A549 (cell line): ENCODE data around the gene CFAP46. TPM values are rescaled to one million over a fixed set of nuclear protein-coding genes. Genes with fewer than 3 reads are reported as not detected.

Experiments
- ATAC-seq, 2 experiments: fragments of 200-7000 bp in 1 of 2; fragments of >200 bp in 1 of 2; cut with Nextera tagmentation in 1 of 2; cut with Tn5 transposase in 1 of 2; 3 replicates each; pipeline versions ENCODE4 v1.8.0 to v1.9.1; 2018 to 2020; ENCODE audit warnings: mild to moderate bottlenecking in 1 of 2, moderate library complexity in 1 of 2
- CTCF ChIA-PET: fragments of 300-600 bp; sonication (Branson Sonifier 250); formaldehyde crosslinking; extraction: SDS; loops from one replicate; lab custom pipeline; 2021; ENCODE audit warnings: antibody characterized with exemption, inconsistent platforms; lab: Yijun Ruan, JAX
- POLR2A ChIA-PET: fragments of 350-600 bp; formaldehyde crosslinking; extraction: SDS; loops from one replicate; lab custom pipeline; 2021; ENCODE audit warnings: antibody characterized with exemption, inconsistent platforms; lab: Yijun Ruan, JAX
- DNase-seq, 2 experiments: peaks; one replicate each; pipeline versions ENCODE4 v3.0.0 to v3.0.0-alpha.2; 2011 to 2016; ENCODE audit warnings: low read depth in 1 of 2, low spot score in 1 of 2
- FAIRE-seq: peaks from 2 replicates; lab custom pipeline; 2011; peaks lifted over from hg19 to GRCh38; lab: Jason Lieb, UNC
- H3K27ac ChIP-seq, 2 experiments: fragments of >200 bp; sonication (Bioruptor Twin); formaldehyde crosslinking; 3 replicates each; pipeline ENCODE4 v1.5.1; 2016 to 2017
- H3K4me1 ChIP-seq: fragments of >200 bp; sonication (Bioruptor Twin); formaldehyde crosslinking; 3 replicates; pipeline ENCODE4 v1.6.1; 2016
- H3K4me2 ChIP-seq: fragments of >200 bp; sonication (Bioruptor Twin); formaldehyde crosslinking; 3 replicates; pipeline ENCODE4 v1.6.1; 2016
- H3K4me3 ChIP-seq: fragments of >200 bp; sonication (Bioruptor Twin); formaldehyde crosslinking; 3 replicates; pipeline ENCODE4 v1.5.1; 2016
- H3K9me3 ChIP-seq: fragments of >200 bp; sonication (Bioruptor Twin); formaldehyde crosslinking; 3 replicates; pipeline ENCODE4 v1.6.1; 2016
- CEBPB ChIP-seq, 2 experiments: fragments of >200 bp in 1 of 2; sonication (Bioruptor Twin) in 1 of 2; formaldehyde crosslinking in 1 of 2; IDR thresholded peaks; 2 replicates each; pipeline ENCODE4 v1.6.1; 2012 to 2016
- CHD2 ChIP-seq: fragments of 150-350 bp; IDR thresholded peaks from 2 replicates; pipeline ENCODE4 v1.6.1; 2014; ENCODE audit warnings: low read length; ENCODE audit not compliant: partially characterized antibody
- CHD4 ChIP-seq: fragments of 200-600 bp; sonication (generic); IDR thresholded peaks from 2 replicates; pipeline ENCODE4 v1.6.1; 2016; ENCODE audit warnings: antibody characterized with exemption, mild to moderate bottlenecking, borderline replicate concordance
- E2F6 ChIP-seq: IDR thresholded peaks from 2 replicates; pipeline ENCODE4 v1.6.1; 2012; ENCODE audit warnings: low read depth, borderline replicate concordance
- EHF ChIP-seq: fragments of 250-450 bp; sonication (Bioruptor Pico); IDR thresholded peaks from 2 replicates; pipeline ENCODE4 v1.5.0; 2020; ENCODE audit warnings: mild to moderate bottlenecking
- EHMT2 ChIP-seq: fragments of 200-600 bp; sonication (generic); IDR thresholded peaks from 2 replicates; pipeline ENCODE4 v1.6.1; 2016; ENCODE audit warnings: antibody characterized with exemption, low read depth, mild to moderate bottlenecking, moderate library complexity
- ELK1 ChIP-seq: fragments of 150-350 bp; IDR thresholded peaks from 2 replicates; pipeline ENCODE4 v1.6.1; 2014; ENCODE audit warnings: low read depth, mild to moderate bottlenecking, low read length
- FOSB ChIP-seq: fragments of 250-450 bp; sonication (Bioruptor Pico); IDR thresholded peaks from 2 replicates; pipeline ENCODE4 v1.5.0; 2020; ENCODE audit warnings: mild to moderate bottlenecking, moderate library complexity
- FOXS1 ChIP-seq: fragments of 250-450 bp; sonication (Bioruptor Pico); IDR thresholded peaks from 2 replicates; pipeline ENCODE4 v1.5.0; 2020; ENCODE audit warnings: mild to moderate bottlenecking, moderate library complexity
- HDAC2 ChIP-seq: fragments of 200-600 bp; sonication (generic); IDR thresholded peaks from 2 replicates; pipeline ENCODE4 v1.6.1; 2016
- HOXA7 ChIP-seq: fragments of 250-450 bp; sonication (Bioruptor Pico); IDR thresholded peaks from 2 replicates; pipeline ENCODE4 v1.5.0; 2020; ENCODE audit warnings: mild to moderate bottlenecking, moderate library complexity
- JUN ChIP-seq, 2 experiments: fragments of >200 bp; sonication (Bioruptor Twin); formaldehyde crosslinking; IDR thresholded peaks; 2 replicates in 1 of 2; 3 replicates in 1 of 2; pipeline ENCODE4 v1.6.1; 2016 to 2017
- MAZ ChIP-seq: fragments of 150-350 bp; IDR thresholded peaks from 2 replicates; pipeline ENCODE4 v1.6.1; 2014; ENCODE audit warnings: antibody characterized with exemption, low read depth, low read length, borderline replicate concordance
- MYC ChIP-seq: IDR thresholded peaks from 2 replicates; pipeline ENCODE4 v1.6.1; 2012; ENCODE audit warnings: mild to moderate bottlenecking, inconsistent platforms, low read length, improper control_type of control experiment, borderline replicate concordance
- PHF8 ChIP-seq: fragments of 200-600 bp; sonication (generic); IDR thresholded peaks from 2 replicates; pipeline ENCODE4 v1.6.1; 2016; ENCODE audit warnings: low read depth, mild to moderate bottlenecking, antibody characterized with exemption, moderate library complexity, borderline replicate concordance
- RCOR1 ChIP-seq: fragments of 150-350 bp; IDR thresholded peaks from 2 replicates; pipeline ENCODE4 v1.6.1; 2014; ENCODE audit warnings: antibody characterized with exemption, low read length, low read depth
- RNF2 ChIP-seq: fragments of 200-600 bp; sonication (generic); IDR thresholded peaks from 2 replicates; pipeline ENCODE4 v1.6.1; 2016; ENCODE audit warnings: low read depth, mild to moderate bottlenecking, antibody characterized with exemption, moderate library complexity, borderline replicate concordance
- USF2 ChIP-seq: fragments of 450-650 bp; IDR thresholded peaks from 2 replicates; pipeline ENCODE4 v1.6.1; 2014; ENCODE audit warnings: antibody characterized with exemption
- ZC3H11A ChIP-seq: fragments of 450-650 bp; IDR thresholded peaks from 2 replicates; pipeline ENCODE4 v1.6.1; 2014; ENCODE audit warnings: antibody characterized with exemption, mild to moderate bottlenecking
- ZFP36 ChIP-seq: fragments of 450-650 bp; IDR thresholded peaks from 2 replicates; pipeline ENCODE4 v1.6.1; 2014; ENCODE audit warnings: borderline replicate concordance; ENCODE audit not compliant: partially characterized antibody
- WGBS: methylation state at CpG from one replicate; pipeline ENCODE4 v1.1.6; 2017; ENCODE audit errors: missing lambda C conversion rate; 5-methylcytosine and 5-hydroxymethylcytosine counted together
- polyA plus RNA-seq, 4 experiments: library from polyadenylated mRNA; depleted of rRNA in 3 of 4; stranded (reverse); fragments of >200 nt; fragmentation: RNase III in 1 of 4; extraction: RNeasy Plus Mini Kit Qiagen cat#74134 plus additional on column Dnase treatment in 1 of 4; gene quantifications; 2 replicates in 3 of 4; 3 replicates in 1 of 4; pipeline ENCODE4 v1.2.3, GENCODE V29; 2011 to 2017
- TF ChIP-seq, protein P1 (sequence below): fragments of 250-450 bp; sonication (Bioruptor Pico); IDR thresholded peaks from 2 replicates; pipeline ENCODE4 v1.5.0; 2021; ENCODE audit warnings: mild to moderate bottlenecking, moderate library complexity, borderline replicate concordance
- TF ChIP-seq, protein P2 (sequence below): IDR thresholded peaks from 2 replicates; pipeline ENCODE4 v1.6.1; 2012

Gene CFAP46
- polyA plus RNA-seq, 2 of the 4 experiments (the other 2 are of a cell fraction), result 0.88 to 1.8 TPM

DNA sequence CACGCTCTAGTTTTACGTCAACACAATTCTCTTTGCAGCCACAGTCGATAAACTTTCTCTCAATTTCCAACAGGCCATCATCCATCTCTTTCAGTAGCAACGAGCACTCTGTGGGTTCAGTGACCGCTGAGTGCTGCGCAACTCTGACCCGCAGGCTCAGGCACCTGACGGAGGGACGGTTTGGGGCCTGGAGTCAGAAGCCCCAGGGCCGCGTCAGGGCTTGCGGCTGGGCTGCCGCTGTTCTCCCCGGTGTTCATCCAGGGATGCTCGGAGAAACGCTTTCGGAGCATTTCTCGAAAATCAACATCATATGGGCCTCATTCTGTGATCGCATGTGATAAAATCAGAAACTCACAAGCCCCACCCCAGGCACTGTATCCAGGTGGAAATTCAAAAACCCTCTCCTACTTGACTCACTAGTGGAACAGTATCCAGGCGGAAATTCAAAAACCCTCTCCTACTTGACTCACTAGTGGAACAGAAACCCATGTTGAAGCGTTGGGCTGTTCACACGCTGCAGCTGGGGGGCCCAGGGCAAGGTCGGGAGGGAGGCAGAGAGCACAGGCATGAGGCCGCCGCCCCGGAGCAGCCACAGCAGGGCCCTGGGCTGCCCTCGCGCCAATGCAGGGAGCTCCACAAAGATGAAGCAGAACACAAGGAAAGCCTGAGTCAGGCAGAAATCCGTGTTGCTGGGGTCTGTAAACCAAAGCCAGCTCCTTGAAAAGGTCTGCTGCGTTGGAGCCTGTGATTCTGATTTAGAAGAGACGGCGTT lies 83.1 kb downstream of the CFAP46 start (continued):
- TF ChIP-seq E2F6 (no peak), MAZ (no peak), ELK1 (no peak), HOXA7 (CRISPR knock-in tag) (no peak), FOSB (CRISPR knock-in tag) (no peak), JUN (IDR thresholded peaks at IDR 0.05) (no peak), FOXS1 (CRISPR knock-in tag) (no peak), USF2 (no peak), ZC3H11A (no peak), ZFP36 (no peak), MYC (no peak)

DNA sequence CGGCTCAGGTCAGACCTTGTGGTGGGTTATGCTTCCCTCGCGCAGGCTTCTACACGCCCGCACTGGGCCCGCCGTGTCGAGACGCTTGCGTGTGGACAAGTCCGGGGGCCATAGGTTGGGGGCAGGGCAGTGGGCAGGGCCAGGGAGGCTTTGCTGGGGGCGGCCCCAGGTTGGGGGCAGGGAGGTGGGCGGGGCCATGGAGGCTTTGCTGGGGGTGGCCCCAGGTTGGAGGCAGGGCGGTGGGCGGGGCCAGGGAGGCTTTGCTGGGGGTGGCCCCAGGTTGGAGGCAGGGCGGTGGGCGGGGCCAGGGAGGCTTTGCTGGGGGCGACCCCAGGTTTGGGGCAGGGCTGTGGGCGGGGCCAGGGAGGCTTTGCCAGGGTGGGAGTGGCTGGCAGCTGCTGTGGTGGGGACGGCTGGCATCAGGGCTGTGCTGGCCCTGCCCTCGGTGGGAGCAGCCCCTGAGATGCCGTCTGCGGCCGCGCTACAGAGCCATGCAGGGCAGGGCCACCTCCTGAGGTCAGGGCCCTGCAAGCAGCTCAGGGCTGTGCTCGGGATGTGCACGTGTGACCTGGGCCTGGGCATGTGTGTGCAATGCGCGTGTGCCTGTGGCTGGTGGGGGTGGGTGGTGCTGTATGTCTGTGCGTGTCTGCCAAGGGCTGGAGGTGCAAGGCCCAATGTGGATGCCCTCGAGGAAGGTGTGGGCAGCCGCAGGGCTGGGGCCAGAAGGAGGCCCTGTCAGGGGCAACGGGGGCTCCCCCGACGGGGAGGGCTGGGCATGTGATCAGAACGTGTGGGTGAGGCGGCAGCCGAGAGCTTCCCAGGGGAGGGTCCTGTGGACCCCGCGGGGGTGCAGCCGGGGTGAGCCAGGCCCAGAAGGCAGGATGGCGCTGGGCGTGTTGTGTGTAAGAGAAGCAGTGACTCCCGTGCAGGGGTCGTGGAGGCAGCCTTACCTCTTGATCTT lies 84.0 kb downstream of the CFAP46 start:
- no peaks in the 10 kb centered on the region; the same call in 2 of the 3 replicates for H3K9me3 ChIP-seq
- WGBS, result 81% methylated on average over 24 of the region's 45 CpGs

More for the DNA sequence above, 84.0 kb downstream of the CFAP46 start:
- TF ChIP-seq CHD2, result no peak
- no peak for TF ChIP-seq HDAC2
- no peak for TF ChIP-seq ZFP36
- no peak for TF ChIP-seq JUN (IDR thresholded peaks at IDR 0.05)
- TF ChIP-seq EHF (CRISPR knock-in tag), result no peak
- TF ChIP-seq ZC3H11A, result no peak
- TF ChIP-seq, protein P1, sequence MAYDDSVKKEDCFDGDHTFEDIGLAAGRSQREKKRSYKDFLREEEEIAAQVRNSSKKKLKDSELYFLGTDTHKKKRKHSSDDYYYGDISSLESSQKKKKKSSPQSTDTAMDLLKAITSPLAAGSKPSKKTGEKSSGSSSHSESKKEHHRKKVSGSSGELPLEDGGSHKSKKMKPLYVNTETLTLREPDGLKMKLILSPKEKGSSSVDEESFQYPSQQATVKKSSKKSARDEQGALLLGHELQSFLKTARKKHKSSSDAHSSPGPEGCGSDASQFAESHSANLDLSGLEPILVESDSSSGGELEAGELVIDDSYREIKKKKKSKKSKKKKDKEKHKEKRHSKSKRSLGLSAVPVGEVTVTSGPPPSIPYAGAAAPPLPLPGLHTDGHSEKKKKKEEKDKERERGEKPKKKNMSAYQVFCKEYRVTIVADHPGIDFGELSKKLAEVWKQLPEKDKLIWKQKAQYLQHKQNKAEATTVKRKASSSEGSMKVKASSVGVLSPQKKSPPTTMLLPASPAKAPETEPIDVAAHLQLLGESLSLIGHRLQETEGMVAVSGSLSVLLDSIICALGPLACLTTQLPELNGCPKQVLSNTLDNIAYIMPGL (CRISPR knock-in tag), result no peak
- no peak for TF ChIP-seq EHMT2
- no peak for TF ChIP-seq ELK1
- no peak for TF ChIP-seq MAZ
- no peak for TF ChIP-seq RNF2
- TF ChIP-seq, protein P2, sequence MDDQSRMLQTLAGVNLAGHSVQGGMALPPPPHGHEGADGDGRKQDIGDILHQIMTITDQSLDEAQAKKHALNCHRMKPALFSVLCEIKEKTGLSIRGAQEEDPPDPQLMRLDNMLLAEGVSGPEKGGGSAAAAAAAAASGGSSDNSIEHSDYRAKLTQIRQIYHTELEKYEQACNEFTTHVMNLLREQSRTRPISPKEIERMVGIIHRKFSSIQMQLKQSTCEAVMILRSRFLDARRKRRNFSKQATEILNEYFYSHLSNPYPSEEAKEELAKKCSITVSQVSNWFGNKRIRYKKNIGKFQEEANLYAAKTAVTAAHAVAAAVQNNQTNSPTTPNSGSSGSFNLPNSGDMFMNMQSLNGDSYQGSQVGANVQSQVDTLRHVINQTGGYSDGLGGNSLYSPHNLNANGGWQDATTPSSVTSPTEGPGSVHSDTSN, result no peak
- no peak for TF ChIP-seq RCOR1
- no peak for TF ChIP-seq CHD4
- no peak for TF ChIP-seq PHF8
- no peak for TF ChIP-seq CEBPB (IDR thresholded peaks at IDR 0.05)
- no peak overlapping the region for H3K27ac ChIP-seq
- no peak for FAIRE-seq
- POLR2A ChIA-PET, result no interaction called here
- no peak overlapping the region for H3K4me3 ChIP-seq
- CTCF ChIA-PET, result no interaction called here
- H3K4me2 ChIP-seq, result no peak overlapping the region
- H3K4me1 ChIP-seq, result no peaks in the 10 kb centered on the region
- ATAC-seq, result no peak
- no peak for DNase-seq
